ENCODE data around the gene NHERF1. TPM values are rescaled to one million over a fixed set of nuclear protein-coding genes. Genes with fewer than 3 reads are reported as not detected.

The NHERF1 gene
- total RNA-seq, 5 donors from 2014 or later (not counting 1 experiment from before 2014, with no cell fraction given): 104 to 260 (median 223) TPM

- Histone ChIP-seq H3K36me3 (ENCODE audit: control insufficient read depth in 2 of 2, extremely low read depth in 1 of 2, insufficient read depth in 1 of 2, low read length in 1 of 2) (no peaks in the 10 kb centered on the region), H3K27me3 (replicated peaks in 1 of 2; ENCODE audit: control insufficient read depth in 2 of 2, extremely low read depth in 1 of 2, insufficient read depth in 2 of 2, low read length in 1 of 2) (peaks cover 0 to 27% of the 10 kb centered on the region in 2 experiments), H3K4me3 (ENCODE audit: control insufficient read depth in 1 of 2, extremely low read depth in 1 of 2, low read length in 1 of 2) (no peak overlapping the region), H3K9me3 (no peaks in the 10 kb centered on the region), H3K27ac (ENCODE audit: low read length) (no peak overlapping the region), H3K4me1 (ENCODE audit: control insufficient read depth in 1 of 2, extremely low read depth in 1 of 2, insufficient read depth in 2 of 2, low read length in 2 of 2) (peaks cover 0 to 10% of the 10 kb centered on the region in 2 experiments)
- ChIA-PET CTCF (interaction anchor here in 1 of 2 donors (0.7 to 1.3 kb wide), 3 partner anchors 25 to 146 kb away, joined by 3 to 5 read pairs (median 4); no protein-coding TSS in a partner anchor), POLR2A (no interaction called here)
- WGBS (ENCODE audit: insufficient coverage): 42% methylated on average over 8 of the region's 12 CpGs
- Mint-ChIP-seq H3K27me3 (peaks cover 7 to 13% of the 10 kb centered on the region in 2 donors), H3K4me3 (no peak overlapping the region), H3K4me1 (peaks cover 8 to 13% (median 8%) of the 10 kb centered on the region in 3 donors), H3K27ac (no peak overlapping the region), H3K36me3 (no peaks in the 10 kb centered on the region), H3K9me3 (no peaks in the 10 kb centered on the region)
- no peak for DNase-seq
- no peak for ATAC-seq (replicated peaks in 1 of 4)
Measured at GRCh38 chr17:74711058-74711824, 37.2 kb upstream of the NHERF1 start.

GRCh38 chr17:74712301-74712700, 36.1 kb upstream of the NHERF1 start:
- Histone ChIP-seq H3K4me1 (ENCODE audit: control insufficient read depth in 1 of 2, extremely low read depth in 1 of 2, insufficient read depth in 2 of 2, low read length in 2 of 2) (peaks cover 0 to 10% of the 10 kb centered on the region in 2 experiments), H3K4me3 (ENCODE audit: control insufficient read depth in 1 of 2, extremely low read depth in 1 of 2, low read length in 1 of 2) (no peak overlapping the region), H3K27me3 (replicated peaks in 1 of 2; ENCODE audit: control insufficient read depth in 2 of 2, extremely low read depth in 1 of 2, insufficient read depth in 2 of 2, low read length in 1 of 2) (peaks cover 0 to 27% of the 10 kb centered on the region in 2 experiments), H3K9me3 (no peaks in the 10 kb centered on the region), H3K36me3 (ENCODE audit: control insufficient read depth in 2 of 2, extremely low read depth in 1 of 2, insufficient read depth in 1 of 2, low read length in 1 of 2) (no peaks in the 10 kb centered on the region), H3K27ac (ENCODE audit: low read length) (no peak overlapping the region)
- ChIA-PET CTCF (no interaction called here), POLR2A (no interaction called here)
- Mint-ChIP-seq H3K4me3 (peak overlapping the region in 1 of 3 donors; percentile 28), H3K4me1 (peaks cover 8 to 13% (median 8%) of the 10 kb centered on the region in 3 donors), H3K27me3 (peaks cover 7 to 13% of the 10 kb centered on the region in 2 donors), H3K36me3 (no peaks in the 10 kb centered on the region), H3K27ac (peak overlapping the region in 1 of 2 donors; percentile 32), H3K9me3 (no peaks in the 10 kb centered on the region)
- 75% methylated on average over 5 of the region's 7 CpGs for WGBS (ENCODE audit: insufficient coverage)
- ATAC-seq (replicated peaks in 1 of 4) (no peak), DNase-seq (no peak)

GRCh38 chr17:74712756-74713155, 35.7 kb upstream of the NHERF1 start, which contains the start of gene CD300LF:
Gene CD300LF, minus strand, starts transcription at chr17:74712923. Its CDS starts 57 bp downstream, at chr17:74712866.
- H3K4me1 ChIP-seq (ENCODE audit: control insufficient read depth in 1 of 2, extremely low read depth in 1 of 2, insufficient read depth in 2 of 2, low read length in 2 of 2): peaks cover 0 to 10% of the 10 kb centered on the region in 2 experiments
- WGBS (ENCODE audit: insufficient coverage): no CpG with 5 or more reads among the region's 8 CpGs
- ATAC-seq (replicated peaks in 1 of 4): no peak
- peak within 1 kb of the TSS in 1 of 2 donors; percentile 32 for H3K27ac Mint-ChIP-seq
- no peaks in the 10 kb centered on the region for H3K36me3 Mint-ChIP-seq
- no peaks in the 10 kb centered on the region for H3K9me3 Mint-ChIP-seq
- CTCF ChIA-PET: no interaction called here
- no peak within 1 kb of the TSS for H3K4me3 ChIP-seq (ENCODE audit: control insufficient read depth in 1 of 2, extremely low read depth in 1 of 2, low read length in 1 of 2)
- H3K4me1 Mint-ChIP-seq: peaks cover 8 to 13% (median 8%) of the 10 kb centered on the region in 3 donors
- H3K9me3 ChIP-seq: no peaks in the 10 kb centered on the region
- H3K27me3 Mint-ChIP-seq: peaks cover 7 to 13% of the 10 kb centered on the region in 2 donors
- H3K4me3 Mint-ChIP-seq: peak within 1 kb of the TSS in 1 of 3 donors; percentile 28
- POLR2A ChIA-PET: no interaction called here
- peaks cover 0 to 28% of the 10 kb centered on the region in 2 experiments for H3K27me3 ChIP-seq (replicated peaks in 1 of 2; ENCODE audit: control insufficient read depth in 2 of 2, extremely low read depth in 1 of 2, insufficient read depth in 2 of 2, low read length in 1 of 2)
- no peaks in the 10 kb centered on the region for H3K36me3 ChIP-seq (ENCODE audit: control insufficient read depth in 2 of 2, extremely low read depth in 1 of 2, insufficient read depth in 1 of 2, low read length in 1 of 2)
- DNase-seq: peak in 1 of 35 experiments; percentile 23
- no peak within 1 kb of the TSS for H3K27ac ChIP-seq (ENCODE audit: low read length)

GRCh38 chr17:74713171-74713755, 35.2 kb upstream of the NHERF1 start:
- POLR2A ChIA-PET: no interaction called here
- Histone ChIP-seq H3K4me1 (ENCODE audit: control insufficient read depth in 1 of 2, extremely low read depth in 1 of 2, insufficient read depth in 2 of 2, low read length in 2 of 2) (peaks cover 0 to 10% of the 10 kb centered on the region in 2 experiments), H3K36me3 (ENCODE audit: control insufficient read depth in 2 of 2, extremely low read depth in 1 of 2, insufficient read depth in 1 of 2, low read length in 1 of 2) (no peaks in the 10 kb centered on the region), H3K4me3 (ENCODE audit: control insufficient read depth in 1 of 2, extremely low read depth in 1 of 2, low read length in 1 of 2) (no peak overlapping the region), H3K9me3 (no peaks in the 10 kb centered on the region), H3K27me3 (replicated peaks in 1 of 2; ENCODE audit: control insufficient read depth in 2 of 2, extremely low read depth in 1 of 2, insufficient read depth in 2 of 2, low read length in 1 of 2) (peaks cover 0 to 29% of the 10 kb centered on the region in 2 experiments), H3K27ac (ENCODE audit: low read length) (no peak overlapping the region)
- no peak for ATAC-seq (replicated peaks in 1 of 4)
- H3K36me3 Mint-ChIP-seq: no peaks in the 10 kb centered on the region
- CTCF ChIA-PET: interaction anchor here in 1 of 2 donors (0.6 kb wide), 1 partner anchor 226 kb away, joined by 6 read pairs; no protein-coding TSS in a partner anchor
- no peak for DNase-seq
- H3K27me3 Mint-ChIP-seq: peaks cover 7 to 13% of the 10 kb centered on the region in 2 donors
- 67% methylated on average over 6 of the region's 12 CpGs for WGBS (ENCODE audit: insufficient coverage)
- H3K4me3 Mint-ChIP-seq: no peak overlapping the region
- peaks cover 8 to 13% (median 8%) of the 10 kb centered on the region in 3 donors for H3K4me1 Mint-ChIP-seq
- no peaks in the 10 kb centered on the region for H3K9me3 Mint-ChIP-seq
- H3K27ac Mint-ChIP-seq: no peak overlapping the region

- H3K27me3 ChIP-seq (replicated peaks in 1 of 2; ENCODE audit: control insufficient read depth in 2 of 2, extremely low read depth in 1 of 2, insufficient read depth in 2 of 2, low read length in 1 of 2): peaks cover 0 to 29% of the 10 kb centered on the region in 2 experiments
- Mint-ChIP-seq H3K4me1 (peaks cover 8 to 13% (median 8%) of the 10 kb centered on the region in 3 donors), H3K27ac (no peak overlapping the region), H3K9me3 (no peaks in the 10 kb centered on the region), H3K36me3 (no peaks in the 10 kb centered on the region), H3K4me3 (no peak overlapping the region), H3K27me3 (peaks cover 7 to 13% of the 10 kb centered on the region in 2 donors)
- CTCF ChIA-PET: interaction anchor here in 1 of 2 donors (0.6 kb wide), 1 partner anchor 14 kb away, joined by 3 read pairs; no protein-coding TSS in a partner anchor
- H3K36me3 ChIP-seq (ENCODE audit: control insufficient read depth in 2 of 2, extremely low read depth in 1 of 2, insufficient read depth in 1 of 2, low read length in 1 of 2): no peaks in the 10 kb centered on the region
- no peak overlapping the region for H3K4me3 ChIP-seq (ENCODE audit: control insufficient read depth in 1 of 2, extremely low read depth in 1 of 2, low read length in 1 of 2)
- POLR2A ChIA-PET: no interaction called here
- DNase-seq (no peak), ATAC-seq (replicated peaks in 1 of 4) (no peak)
- peaks cover 0 to 10% of the 10 kb centered on the region in 2 experiments for H3K4me1 ChIP-seq (ENCODE audit: control insufficient read depth in 1 of 2, extremely low read depth in 1 of 2, insufficient read depth in 2 of 2, low read length in 2 of 2)
- H3K9me3 ChIP-seq: no peaks in the 10 kb centered on the region
- 56% methylated on average over 3 of the region's 4 CpGs for WGBS (ENCODE audit: insufficient coverage)
- H3K27ac ChIP-seq (ENCODE audit: low read length): no peak overlapping the region
Measured at GRCh38 chr17:74715144-74715543, 33.3 kb upstream of the NHERF1 start.

- Histone ChIP-seq H3K36me3 (ENCODE audit: control insufficient read depth in 2 of 2, extremely low read depth in 1 of 2, insufficient read depth in 1 of 2, low read length in 1 of 2) (no peaks in the 10 kb centered on the region), H3K27ac (ENCODE audit: low read length) (no peak overlapping the region), H3K4me3 (ENCODE audit: control insufficient read depth in 1 of 2, extremely low read depth in 1 of 2, low read length in 1 of 2) (no peak overlapping the region), H3K9me3 (no peaks in the 10 kb centered on the region), H3K27me3 (replicated peaks in 1 of 2; ENCODE audit: control insufficient read depth in 2 of 2, extremely low read depth in 1 of 2, insufficient read depth in 2 of 2, low read length in 1 of 2) (peaks cover 0 to 2% of the 10 kb centered on the region in 2 experiments), H3K4me1 (ENCODE audit: control insufficient read depth in 1 of 2, extremely low read depth in 1 of 2, insufficient read depth in 2 of 2, low read length in 2 of 2) (no peaks in the 10 kb centered on the region)
- ChIA-PET POLR2A (no interaction called here), CTCF (no interaction called here)
- no peaks in the 10 kb centered on the region for H3K9me3 Mint-ChIP-seq
- 85% methylated on average over 2 of the region's 4 CpGs for WGBS (ENCODE audit: insufficient coverage)
- H3K27me3 Mint-ChIP-seq: no peaks in the 10 kb centered on the region
- H3K36me3 Mint-ChIP-seq: no peaks in the 10 kb centered on the region
- no peak for DNase-seq
- no peak overlapping the region for H3K4me3 Mint-ChIP-seq
- H3K4me1 Mint-ChIP-seq: no peaks in the 10 kb centered on the region
- no peak for ATAC-seq (replicated peaks in 1 of 4)
- no peak overlapping the region for H3K27ac Mint-ChIP-seq
Measured at GRCh38 chr17:74720506-74720905, 27.9 kb upstream of the NHERF1 start.
